Neutrophil (primary cell): ENCODE results near the gene NCKIPSD.

ENCODE experiments used
- H3K27ac ChIP-seq: fragments of 200-600 bp; sonication (generic); 2 replicates; pipeline ENCODE4 v1.5.1; 2016; ENCODE audit warnings: mild to moderate bottlenecking, moderate library complexity
- H3K27me3 ChIP-seq: fragments of 200-600 bp; sonication (generic); 2 replicates; pipeline ENCODE4 v1.6.0; 2016; ENCODE audit warnings: mild to moderate bottlenecking
- H3K36me3 ChIP-seq: fragments of 200-600 bp; sonication (generic); 2 replicates; pipeline ENCODE4 v1.5.1; 2017
- H3K4me1 ChIP-seq, 2 experiments: fragments of 200-600 bp in 1 of 2; sonication (generic) in 1 of 2; 1 replicate in 1 of 2; 2 replicates in 1 of 2; pipeline versions ENCODE4 v1.5.1 to v1.6.1; 2013 to 2016; ENCODE audit warnings: low read depth in 1 of 2, low read length in 1 of 2, mild to moderate bottlenecking in 1 of 2, moderate library complexity in 1 of 2; ENCODE audit not compliant: control insufficient read depth in 1 of 2, insufficient read depth in 1 of 2
- H3K4me3 ChIP-seq, 2 experiments: fragments of 200-600 bp in 1 of 2; sonication (generic) in 1 of 2; 1 replicate in 1 of 2; 2 replicates in 1 of 2; pipeline ENCODE4 v1.5.1; 2013 to 2016; ENCODE audit warnings: low read depth in 1 of 2, low read length in 1 of 2, mild to moderate bottlenecking in 1 of 2, moderate library complexity in 1 of 2
- H3K9me3 ChIP-seq: fragments of 200-600 bp; sonication (generic); 2 replicates; pipeline ENCODE4 v1.5.1; 2016
- CTCF ChIP-seq: fragments of 200-600 bp; sonication (generic); IDR thresholded peaks from 2 replicates; pipeline ENCODE4 v1.5.1; 2016; ENCODE audit warnings: antibody characterized with exemption

NCKIPSD gene

GRCh38 chr3:48647714-48648113 lies 38.0 kb downstream of the NCKIPSD start:
- H3K4me3 ChIP-seq, result no peak overlapping the region
- H3K4me1 ChIP-seq, result no peaks in the 10 kb centered on the region
- TF ChIP-seq CTCF, result no peak
- no peak overlapping the region for H3K27ac ChIP-seq
- H3K27me3 ChIP-seq, result no peaks in the 10 kb centered on the region
- H3K9me3 ChIP-seq, result no peaks in the 10 kb centered on the region
- no peaks in the 10 kb centered on the region for H3K36me3 ChIP-seq

GRCh38 chr3:48644898-48645760 lies 40.6 kb downstream of the NCKIPSD start:
- Histone ChIP-seq H3K9me3 (no peaks in the 10 kb centered on the region), H3K4me1 (no peaks in the 10 kb centered on the region), H3K36me3 (no peaks in the 10 kb centered on the region), H3K27me3 (no peaks in the 10 kb centered on the region), H3K4me3 (no peak overlapping the region), H3K27ac (no peak overlapping the region)
- no peak for TF ChIP-seq CTCF

- no peaks in the 10 kb centered on the region for H3K36me3 ChIP-seq
- TF ChIP-seq CTCF, result no peak
- no peaks in the 10 kb centered on the region for H3K27me3 ChIP-seq
- H3K27ac ChIP-seq, result no peak overlapping the region
- H3K4me1 ChIP-seq, result no peaks in the 10 kb centered on the region
- no peaks in the 10 kb centered on the region for H3K9me3 ChIP-seq
- H3K4me3 ChIP-seq, result no peak overlapping the region
Observed at GRCh38 chr3:48642605-48643004, 43.1 kb downstream of the NCKIPSD start.

GRCh38 chr3:48641396-48641795 lies 44.3 kb downstream of the NCKIPSD start:
- Histone ChIP-seq H3K36me3 (no peaks in the 10 kb centered on the region), H3K4me3 (no peak overlapping the region)

GRCh38 chr3:48639944-48640606 lies 45.6 kb downstream of the NCKIPSD start:
- no peak for TF ChIP-seq CTCF

More at GRCh38 chr3:48641396-48641795, 44.3 kb downstream of the NCKIPSD start:
- Histone ChIP-seq H3K9me3 (no peaks in the 10 kb centered on the region), H3K4me1 (peaks cover 2% of the 10 kb centered on the region in 2 experiments), H3K27me3 (no peaks in the 10 kb centered on the region), H3K27ac (no peak overlapping the region)
- TF ChIP-seq CTCF, result no peak

More at GRCh38 chr3:48639944-48640606, 45.6 kb downstream of the NCKIPSD start:
- H3K4me3 ChIP-seq, result no peak overlapping the region
- H3K4me1 ChIP-seq, result peaks cover 12 to 14% of the 10 kb centered on the region in 2 experiments
- H3K27ac ChIP-seq, result no peak overlapping the region
- no peaks in the 10 kb centered on the region for H3K9me3 ChIP-seq
- H3K27me3 ChIP-seq, result no peaks in the 10 kb centered on the region
- H3K36me3 ChIP-seq, result no peaks in the 10 kb centered on the region
